Chondrocyte (in vitro differentiated cells): ENCODE results near the gene SPSB4. TPM values are rescaled to one million over a fixed set of nuclear protein-coding genes. Genes with fewer than 3 reads are reported as not detected.
"Not testable (repeated sequence)": the region's sequence is repeated elsewhere in the genome, so short reads cannot be mapped to it uniquely, and the experiment has no call there.

Experiments
- DNase-seq: peaks from one replicate; pipeline ENCODE4 v3.0.0; 2021; ENCODE audit warnings: mixed read lengths, low spot score
- H3K27ac Mint-ChIP-seq: one replicate; pipeline ENCODE4 v1.8.0; 2021; ENCODE audit warnings: mild to moderate bottlenecking, moderate library complexity, mixed read lengths; ENCODE audit not compliant: unreplicated experiment
- H3K27me3 Mint-ChIP-seq: 2 replicates; pipeline ENCODE4 v1.8.0; 2021; ENCODE audit warnings: low read depth, mixed read lengths
- H3K36me3 Mint-ChIP-seq: 2 replicates; pipeline ENCODE4 v1.8.0; 2021; ENCODE audit warnings: low read depth, mixed read lengths
- H3K4me1 Mint-ChIP-seq: 2 replicates; pipeline ENCODE4 v1.8.0; 2021; ENCODE audit warnings: low read depth, mild to moderate bottlenecking, mixed read lengths
- H3K4me3 Mint-ChIP-seq: one replicate; pipeline ENCODE4 v1.8.0; 2021; ENCODE audit warnings: mild to moderate bottlenecking, moderate library complexity, mixed read lengths; ENCODE audit not compliant: unreplicated experiment
- H3K9me3 Mint-ChIP-seq: 2 replicates; pipeline ENCODE4 v1.8.0; 2021; ENCODE audit warnings: low read depth, mixed read lengths
- CTCF ChIP-seq: fragments of 200-600 bp; sonication (generic); IDR thresholded peaks from 2 replicates; pipeline ENCODE4 v1.5.0; 2021; ENCODE audit warnings: antibody characterized with exemption, mild to moderate bottlenecking, moderate library complexity
- total RNA-seq: library from RNA; stranded (reverse); gene quantifications from 3 replicates; pipeline ENCODE4 v1.2.1, GENCODE V29; 2021

The SPSB4 gene
- total RNA-seq, 1 donor from 2014 or later = 1.9 TPM

GRCh38 chr3:141114179-141114745 is 63.1 kb downstream of the SPSB4 start:
- TF ChIP-seq CTCF = no peak
- Mint-ChIP-seq H3K36me3 (peaks cover 4% of the 10 kb centered on the region), H3K27me3 (no peaks in the 10 kb centered on the region), H3K27ac (no peak overlapping the region), H3K9me3 (peaks cover 5% of the 10 kb centered on the region), H3K4me3 (no peak overlapping the region), H3K4me1 (peaks cover 8% of the 10 kb centered on the region)
- DNase-seq = no peak

- no peak overlapping the region for H3K4me3 Mint-ChIP-seq
These were observed 63.8 kb downstream of the SPSB4 start for GRCh38 chr3:141114816-141115460.

GRCh38 chr3:141115789-141116541 is 64.8 kb downstream of the SPSB4 start:
- DNase-seq = no peak
- Mint-ChIP-seq H3K27me3 (no peaks in the 10 kb centered on the region), H3K36me3 (peaks cover 4% of the 10 kb centered on the region), H3K4me3 (no peak overlapping the region), H3K27ac (no peak overlapping the region), H3K9me3 (peaks cover 9% of the 10 kb centered on the region), H3K4me1 (peaks cover 8% of the 10 kb centered on the region)
- TF ChIP-seq CTCF = no peak

More at GRCh38 chr3:141114816-141115460, 63.8 kb downstream of the SPSB4 start:
- Mint-ChIP-seq H3K27ac (no peak overlapping the region), H3K36me3 (peaks cover 4% of the 10 kb centered on the region), H3K27me3 (no peaks in the 10 kb centered on the region), H3K9me3 (peaks cover 7% of the 10 kb centered on the region), H3K4me1 (peaks cover 8% of the 10 kb centered on the region)
- peak; percentile 63 for TF ChIP-seq CTCF
- DNase-seq = no peak

GRCh38 chr3:141116721-141117120 is 65.6 kb downstream of the SPSB4 start:
- peaks cover 16% of the 10 kb centered on the region for H3K9me3 Mint-ChIP-seq
- DNase-seq = no peak
- no peaks in the 10 kb centered on the region for H3K27me3 Mint-ChIP-seq
- peaks cover 7% of the 10 kb centered on the region for H3K36me3 Mint-ChIP-seq
- H3K4me1 Mint-ChIP-seq = peaks cover 8% of the 10 kb centered on the region
- no peak overlapping the region for H3K4me3 Mint-ChIP-seq
- no peak overlapping the region for H3K27ac Mint-ChIP-seq
- no peak for TF ChIP-seq CTCF

GRCh38 chr3:141117982-141118381 is 66.8 kb downstream of the SPSB4 start:
- H3K4me1 Mint-ChIP-seq, DNase-seq, H3K27me3 Mint-ChIP-seq, H3K4me3 Mint-ChIP-seq, H3K27ac Mint-ChIP-seq, H3K36me3 Mint-ChIP-seq: not testable (repeated sequence)
- peaks cover 16% of the 10 kb centered on the region for H3K9me3 Mint-ChIP-seq
